ENCODE measurements around the gene SPATA46. TPM values are rescaled to one million over a fixed set of nuclear protein-coding genes. Genes with fewer than 3 reads are reported as not detected.

Gene SPATA46
- total and polyA plus RNA-seq, 2 of the 8 experiments (the other 6 are each of a cell fraction or from before 2014, with no cell fraction given): not detected

DNA sequence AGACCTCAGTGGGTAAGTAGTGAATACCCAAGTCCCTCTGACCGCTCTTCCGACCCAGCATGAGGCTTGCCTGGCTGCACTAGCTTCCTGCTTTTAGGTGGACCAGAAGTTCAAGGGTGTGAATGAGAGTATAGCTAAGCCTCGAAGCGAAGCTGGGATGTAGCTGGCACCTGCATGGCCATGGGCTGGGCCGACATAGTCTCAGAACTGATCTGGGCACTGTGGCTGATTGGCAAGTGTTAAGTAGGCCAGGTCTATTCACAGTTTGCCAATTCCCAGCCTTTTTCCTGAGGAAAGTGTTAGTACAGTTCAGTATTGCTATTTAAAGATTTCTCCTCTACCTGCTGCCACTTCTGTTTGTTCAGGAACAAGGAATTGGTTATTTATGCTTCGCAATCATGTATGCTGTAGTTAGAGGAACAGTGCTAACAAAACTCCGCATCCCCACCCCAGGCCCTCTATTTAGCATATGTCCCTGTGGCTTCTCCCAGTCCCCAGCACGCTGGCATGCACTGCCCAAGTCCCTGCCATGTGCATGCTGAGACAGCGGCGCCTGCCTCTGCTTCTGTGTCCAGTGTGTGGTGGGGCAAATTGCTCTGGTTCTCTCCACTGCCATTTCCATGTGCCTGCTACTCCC is 16.3 kb downstream of the SPATA46 start:
- no peak overlapping the region for H3K4me2 ChIP-seq (ENCODE audit: insufficient read depth in 1 of 2, low read depth in 2 of 2, low read length in 2 of 2)
- no peak overlapping the region for H3K56ac ChIP-seq (replicated peaks; ENCODE audit: insufficient read length, low read depth, low read length)
- H4K5ac ChIP-seq (ENCODE audit: insufficient read length, low read depth, low read length): no peak overlapping the region
- FAIRE-seq: no peak
- H3K79me1 ChIP-seq (ENCODE audit: low read depth, low read length): no peaks in the 10 kb centered on the region
- H2AK5ac ChIP-seq (ENCODE audit: low read depth, low read length): no peak overlapping the region
- 93% methylated on average over 10 of the region's 10 CpGs; no CpG with 5 or more reads in 1 of the 2 experiments for WGBS, 2 experiments (ENCODE audit: extremely low coverage in 1 of 2, insufficient coverage in 1 of 2, insufficient read length in 1 of 2, insufficient replicate concordance in 2 of 2, low coverage in 1 of 2, low lambda C conversion rate in 2 of 2, missing lambda C conversion rate in 1 of 2)
- no peaks in the 10 kb centered on the region for H3K9me3 ChIP-seq (ENCODE audit: insufficient read depth in 2 of 2, low read depth in 1 of 2, low read length in 1 of 2)
- no peak overlapping the region for H2BK120ac ChIP-seq (replicated peaks; ENCODE audit: low read depth, low read length)
- no peaks in the 10 kb centered on the region for H3K23me2 ChIP-seq (ENCODE audit: low read depth, low read length)
- H3K4ac ChIP-seq (replicated peaks; ENCODE audit: insufficient read length, low read depth, low read length): no peak overlapping the region
- H3K14ac ChIP-seq (ENCODE audit: insufficient read length): no peak overlapping the region
- H4K8ac ChIP-seq (ENCODE audit: extremely low read depth, insufficient read depth, low read length): peak overlapping the region; percentile 74
- H4K20me1 ChIP-seq (replicated peaks in 1 of 2; ENCODE audit: control insufficient read depth in 1 of 2, insufficient read depth in 2 of 2, low read length in 2 of 2): peaks cover 0 to 1% of the 10 kb centered on the region in 2 experiments
- no peak overlapping the region for H3K27ac ChIP-seq (ENCODE audit: low read depth, low read length)
- H3K18ac ChIP-seq (ENCODE audit: extremely low read depth, low read length): no peak overlapping the region
- no peak overlapping the region for H2AFZ ChIP-seq (ENCODE audit: low read length)
- H2BK15ac ChIP-seq (ENCODE audit: low read length): no peak overlapping the region
- H3K23ac ChIP-seq (ENCODE audit: insufficient read length): no peak overlapping the region
- no peak overlapping the region for H2BK12ac ChIP-seq (ENCODE audit: low read depth, low read length)
- no peak overlapping the region for H4K91ac ChIP-seq (replicated peaks; ENCODE audit: insufficient read length, low read length)
- H3K4me1 ChIP-seq (replicated peaks in 1 of 4; ENCODE audit: control insufficient read depth in 3 of 4, insufficient read depth in 4 of 4, low read length in 3 of 4): no peaks in the 10 kb centered on the region
- DNase-seq (ENCODE audit: low read depth in 1 of 2, low spot score in 2 of 2): no peak
- no peak overlapping the region for H3K9ac ChIP-seq (replicated peaks in 1 of 4; ENCODE audit: extremely low read depth in 1 of 4, low read depth in 3 of 4, low read length in 3 of 4)
- no peak overlapping the region for H3K4me3 ChIP-seq (ENCODE audit: extremely low read depth in 1 of 4, insufficient read depth in 2 of 4, low read depth in 3 of 4, low read length in 4 of 4)
- H3K36me3 ChIP-seq (ENCODE audit: control insufficient read depth in 2 of 4, insufficient read depth in 4 of 4, low read length in 3 of 4): 0 out of 8 replicates have a peak, but pooled peaks cover 0 to 2% (median 0%) of the 10 kb centered on the region in 4 experiments
- ChIA-PET POLR2A (ENCODE audit: partially characterized antibody) (interaction anchor here (1.2 kb wide), 1 partner anchor 27 kb away, joined by 3 read pairs; no protein-coding TSS in a partner anchor), CTCF (ENCODE audit: partially characterized antibody) (interaction anchor here (0.8 to 1.5 kb wide), 6 partner anchors 8 to 304 kb away, joined by 4 to 10 read pairs (median 4); no protein-coding TSS in a partner anchor)
- H3K27me3 ChIP-seq (replicated peaks in 1 of 4; ENCODE audit: control insufficient read depth in 3 of 4, extremely low read depth in 1 of 4, insufficient read depth in 3 of 4, low read length in 3 of 4): no peaks in the 10 kb centered on the region
- H2BK20ac ChIP-seq (ENCODE audit: low read length): no peak overlapping the region
- no peaks in the 10 kb centered on the region for H3K79me2 ChIP-seq (ENCODE audit: control insufficient read depth in 1 of 2, insufficient read depth in 2 of 2, low read length in 2 of 2)
- H2BK5ac ChIP-seq (ENCODE audit: low read depth, low read length): no peak overlapping the region
- TF ChIP-seq HDAC6 (IDR thresholded peaks at IDR 0.05; ENCODE audit: low read depth, low read length) (no peak), NRF1 (IDR thresholded peaks at IDR 0.05; ENCODE audit: low read depth, low read length) (no peak), GTF2F1 (IDR thresholded peaks at IDR 0.05; ENCODE audit: borderline replicate concordance, low read depth, low read length) (no peak), KDM1A (IDR thresholded peaks at IDR 0.05; ENCODE audit: borderline replicate concordance, low read length) (no peak), USF2 (IDR thresholded peaks at IDR 0.05; ENCODE audit: low read length) (no peak), NANOG (IDR thresholded peaks at IDR 0.05; ENCODE audit: insufficient read depth, low read depth, low read length, poor library complexity, severe bottlenecking) (no peak), CEBPB (IDR thresholded peaks at IDR 0.05; ENCODE audit: low read depth, low read length) (no peak), EGR1 (IDR thresholded peaks at IDR 0.05; ENCODE audit: borderline replicate concordance, low read depth, low read length) (no peak), EZH2 (IDR thresholded peaks at IDR 0.05; ENCODE audit: low read depth, low read length, severe bottlenecking) (no peak), SP2 (IDR thresholded peaks at IDR 0.05; ENCODE audit: low read length) (no peak), BCL11A (IDR thresholded peaks at IDR 0.05; ENCODE audit: low read depth in 2 of 2, low read length in 2 of 2) (no peak), ASH2L (IDR thresholded peaks at IDR 0.05; ENCODE audit: low read length) (no peak)
